Gastroesophageal sphincter (tissue), 4 donors: ENCODE measurements around the gene SPTBN2. TPM values are rescaled to one million over a fixed set of nuclear protein-coding genes. Genes with fewer than 3 reads are reported as not detected.

Experiments used
- ATAC-seq: fragments of 150-250 bp; one replicate; pipeline ENCODE4 v1.9.1; 2016; ENCODE audit warnings: mild to moderate bottlenecking, moderate library complexity
- H3K27ac ChIP-seq, 4 donors: fragments of 200-600 bp; sonication (generic) in 3 of 4; 1 replicate in 3 of 4; 2 replicates in 1 of 4; pipeline ENCODE4 v1.5.1; 2016 to 2019
- H3K27me3 ChIP-seq: fragments of 200-600 bp; sonication (generic); one replicate; pipeline ENCODE4 v1.5.1; 2019
- H3K36me3 ChIP-seq, 2 donors: fragments of 200-600 bp; sonication (generic); one replicate each; pipeline ENCODE4 v1.5.1; 2019; ENCODE audit warnings: control low read depth in 1 of 2
- H3K4me1 ChIP-seq, 3 donors: fragments of 200-600 bp; sonication (generic); 1 replicate in 2 of 3; 2 replicates in 1 of 3; pipeline ENCODE4 v1.5.1; 2016 to 2019; ENCODE audit warnings: control low read depth in 2 of 3
- H3K4me3 ChIP-seq, 2 donors: fragments of 200-600 bp; sonication (generic); one replicate each; pipeline ENCODE4 v1.5.1; 2019; ENCODE audit warnings: mild to moderate bottlenecking in 1 of 2, moderate library complexity in 1 of 2
- H3K9me3 ChIP-seq, 3 donors: fragments of 200-600 bp; sonication (generic); one replicate each; pipeline ENCODE4 v1.5.1; 2017 to 2019; ENCODE audit warnings: control low read depth in 2 of 3
- CTCF ChIP-seq, 4 experiments: fragments of 200-600 bp in 2 of 4; fragments of 450-650 bp in 2 of 4; sonication (generic) in 1 of 4; IDR thresholded peaks; one replicate each; pipeline ENCODE4 v1.5.1; 2017 to 2019; ENCODE audit warnings: antibody characterized with exemption in 4 of 4, mild to moderate bottlenecking in 2 of 4, moderate library complexity in 2 of 4
- EP300 ChIP-seq: sonication (generic); formaldehyde crosslinking; IDR thresholded peaks from one replicate; pipeline ENCODE4 v1.6.1; 2017; ENCODE audit warnings: antibody characterized with exemption, mild to moderate bottlenecking
- POLR2A ChIP-seq, 2 donors: fragments of 450-650 bp; IDR thresholded peaks; one replicate each; pipeline ENCODE4 v1.6.1; 2017; ENCODE audit warnings: antibody characterized with exemption in 2 of 2, mild to moderate bottlenecking in 2 of 2, moderate library complexity in 1 of 2
- POLR2AphosphoS5 ChIP-seq: sonication (generic); formaldehyde crosslinking; IDR thresholded peaks from one replicate; pipeline ENCODE4 v1.6.1; 2017; ENCODE audit warnings: antibody characterized with exemption
- WGBS, 2 donors: methylation state at CpG; one replicate each; pipeline ENCODE4 v1.1.5; 2018; ENCODE audit warnings: low coverage in 1 of 2; 5-methylcytosine and 5-hydroxymethylcytosine counted together
- total RNA-seq, 4 donors: library from RNA; depleted of rRNA; stranded (reverse); fragments of >200 nt; gene quantifications; one replicate each; pipeline ENCODE4 v1.1.0, GENCODE V29; 2016

SPTBN2 gene
- total RNA-seq, 4 donors from 2014 or later, result 1.8 to 19.5 (median 5.6) TPM

GRCh38 chr11:66710384-66710930, 18.6 kb downstream of the SPTBN2 start:
- no peaks in the 10 kb centered on the region for H3K27me3 ChIP-seq
- 100% methylated on average over 1 of the region's 15 CpGs for WGBS, 2 donors
- no peaks in the 10 kb centered on the region for H3K9me3 ChIP-seq
- H3K4me1 ChIP-seq, result no peaks in the 10 kb centered on the region
- no peak for ATAC-seq
- no peaks in the 10 kb centered on the region for H3K36me3 ChIP-seq
- H3K4me3 ChIP-seq, result no peak overlapping the region
- H3K27ac ChIP-seq, result no peak overlapping the region
- TF ChIP-seq POLR2AphosphoS5 (no peak), CTCF (IDR thresholded peaks at IDR 0.05) (no peak), EP300 (no peak), POLR2A (IDR thresholded peaks at IDR 0.05) (no peak)

GRCh38 chr11:66708701-66709100, 20.3 kb downstream of the SPTBN2 start:
- ATAC-seq, result no peak
- Histone ChIP-seq H3K36me3 (no peaks in the 10 kb centered on the region), H3K4me3 (no peak overlapping the region), H3K27ac (no peak overlapping the region), H3K4me1 (no peaks in the 10 kb centered on the region), H3K9me3 (no peaks in the 10 kb centered on the region), H3K27me3 (no peaks in the 10 kb centered on the region)
- 82 to 85% methylated on average over 7 of the region's 14 CpGs for WGBS, 2 donors
- no peak for TF ChIP-seq CTCF (IDR thresholded peaks at IDR 0.05)
- no peak for TF ChIP-seq POLR2AphosphoS5
- TF ChIP-seq POLR2A (IDR thresholded peaks at IDR 0.05), result no peak
- TF ChIP-seq EP300, result no peak

- H3K4me3 ChIP-seq, result no peak overlapping the region
- H3K9me3 ChIP-seq, result no peaks in the 10 kb centered on the region
- H3K27me3 ChIP-seq, result no peaks in the 10 kb centered on the region
- H3K36me3 ChIP-seq, result no peaks in the 10 kb centered on the region
- no peak for TF ChIP-seq EP300
- no peak for TF ChIP-seq POLR2A (IDR thresholded peaks at IDR 0.05)
- no peak for TF ChIP-seq POLR2AphosphoS5
- no peak for TF ChIP-seq CTCF (IDR thresholded peaks at IDR 0.05)
- no peaks in the 10 kb centered on the region for H3K4me1 ChIP-seq
- 50 to 97% methylated on average over 1 to 8 of the region's 20 CpGs for WGBS, 2 donors
- no peak overlapping the region for H3K27ac ChIP-seq
- no peak for ATAC-seq
These were observed 20.9 kb downstream of the SPTBN2 start for GRCh38 chr11:66708094-66708493.

GRCh38 chr11:66707486-66707885, 21.5 kb downstream of the SPTBN2 start:
- H3K36me3 ChIP-seq, result no peaks in the 10 kb centered on the region
- WGBS, 2 donors, result 92% methylated on average over 2 of the region's 26 CpGs; no CpG with 5 or more reads in 1 of the 2 donors
- no peaks in the 10 kb centered on the region for H3K4me1 ChIP-seq
- H3K4me3 ChIP-seq, result no peak overlapping the region
- no peak overlapping the region for H3K27ac ChIP-seq
- no peaks in the 10 kb centered on the region for H3K9me3 ChIP-seq
- no peaks in the 10 kb centered on the region for H3K27me3 ChIP-seq
- ATAC-seq, result no peak
- no peak for TF ChIP-seq POLR2A (IDR thresholded peaks at IDR 0.05)
- TF ChIP-seq EP300, result no peak
- TF ChIP-seq POLR2AphosphoS5, result no peak

- Histone ChIP-seq H3K9me3 (no peaks in the 10 kb centered on the region), H3K27me3 (no peaks in the 10 kb centered on the region), H3K4me3 (no peak overlapping the region), H3K36me3 (no peaks in the 10 kb centered on the region), H3K27ac (no peak overlapping the region), H3K4me1 (no peaks in the 10 kb centered on the region)
- ATAC-seq, result no peak
- TF ChIP-seq EP300, result no peak
- TF ChIP-seq POLR2A (IDR thresholded peaks at IDR 0.05), result no peak
- TF ChIP-seq CTCF (IDR thresholded peaks at IDR 0.05), result no peak
- no peak for TF ChIP-seq POLR2AphosphoS5
- 83% methylated on average over 2 of the region's 9 CpGs; no CpG with 5 or more reads in 1 of the 2 donors for WGBS, 2 donors
These were observed 22.0 kb downstream of the SPTBN2 start for GRCh38 chr11:66706989-66707388.
